GM12891 (cell line): ENCODE results near the gene WDR83. TPM values are rescaled to one million over a fixed set of nuclear protein-coding genes. Genes with fewer than 3 reads are reported as not detected.
"Not testable (repeated sequence)": the region's sequence is repeated elsewhere in the genome, so short reads cannot be mapped to it uniquely, and the experiment has no call there.

Source experiments
- DNase-seq: peaks from one replicate; pipeline ENCODE4 v3.0.0; 2011; ENCODE audit warnings: low spot score; ENCODE audit not compliant: insufficient read length
- FAIRE-seq: peaks from 2 replicates; lab custom pipeline; 2011; peaks lifted over from hg19 to GRCh38; lab: Jason Lieb, UNC
- PAX5 ChIP-seq: IDR thresholded peaks from 2 replicates; pipeline ENCODE4 v1.6.1; 2011; ENCODE audit warnings: low read length, moderate library complexity, mild to moderate bottlenecking; ENCODE audit not compliant: insufficient read depth, severe bottlenecking
- POLR2A ChIP-seq: IDR thresholded peaks from 2 replicates; pipeline ENCODE4 v1.6.1; 2011; ENCODE audit warnings: low read depth, low read length, control low read depth
- POLR2AphosphoS5 ChIP-seq: IDR thresholded peaks from 2 replicates; pipeline ENCODE4 v1.6.1; 2011; ENCODE audit warnings: low read depth, low read length, control low read depth
- POU2F2 ChIP-seq: IDR thresholded peaks from 2 replicates; pipeline ENCODE4 v1.6.1; 2011; ENCODE audit warnings: low read depth, mild to moderate bottlenecking, control low read depth, low read length, moderate library complexity
- SPI1 ChIP-seq: IDR thresholded peaks from 2 replicates; pipeline ENCODE4 v1.6.1; 2011; ENCODE audit warnings: low read depth, low read length, control low read depth
- TAF1 ChIP-seq: IDR thresholded peaks from 2 replicates; pipeline ENCODE4 v1.6.1; 2011; ENCODE audit warnings: low read depth, low read length, control low read depth
- polyA plus RNA-seq: library from polyadenylated mRNA; unstranded; fragments of >200 nt; gene quantifications from one replicate; pipeline ENCODE4 v1.2.1, GENCODE V29; 2012; ENCODE audit warnings: low read depth, missing spikeins, inconsistent platforms; ENCODE audit not compliant: missing spikeins

Gene WDR83
- polyA plus RNA-seq, result 13.0 TPM

- FAIRE-seq, result no peak
- no peak for TF ChIP-seq SPI1
- TF ChIP-seq TAF1, result peak; percentile 10; the same call in 1 of the 2 replicates
- no peak for TF ChIP-seq POU2F2
- TF ChIP-seq POLR2AphosphoS5, result peak; percentile 17; the same call in 1 of the 2 replicates
- TF ChIP-seq POLR2A, result peak; percentile 43; the same call in 1 of the 2 replicates
- no peak for TF ChIP-seq PAX5
- peak; percentile 89 for DNase-seq
Measured at GRCh38 chr19:12666265-12667048, at the start of gene WDR83, which contains the start of gene MAN2B1. TSS of gene WDR83 (plus strand) at chr19:12666807. CDS start at chr19:12669791, 2,984 bp downstream. TSS of gene MAN2B1 (minus strand) at chr19:12666742. CDS start at chr19:12666701, 41 bp downstream.

- DNase-seq (no peak), FAIRE-seq (no peak)
- TF ChIP-seq POLR2AphosphoS5 (no peak), TAF1 (no peak), POLR2A (no peak), POU2F2 (no peak), PAX5 (no peak), SPI1 (no peak)
Measured at GRCh38 chr19:12617646-12618045, 49.0 kb upstream of the WDR83 start.

GRCh38 chr19:12621253-12622024 lies 45.2 kb upstream of the WDR83 start:
- FAIRE-seq, DNase-seq: not testable (repeated sequence)

GRCh38 chr19:12623361-12624031 lies 43.1 kb upstream of the WDR83 start:
- TF ChIP-seq SPI1, result no peak
- TF ChIP-seq PAX5, result no peak
- no peak for TF ChIP-seq TAF1
- no peak for TF ChIP-seq POU2F2
- TF ChIP-seq POLR2AphosphoS5, result no peak
- TF ChIP-seq POLR2A, result no peak
- FAIRE-seq, result no peak

GRCh38 chr19:12626958-12627357 lies 39.6 kb upstream of the WDR83 start:
- no peak for FAIRE-seq

More at GRCh38 chr19:12623361-12624031, 43.1 kb upstream of the WDR83 start:
- DNase-seq, result no peak

GRCh38 chr19:12628040-12629022 lies 38.3 kb upstream of the WDR83 start:
- FAIRE-seq (no peak), DNase-seq (no peak)
- TF ChIP-seq PAX5, result no peak
- TF ChIP-seq POLR2AphosphoS5, result peak; percentile 24; the same call in 1 of the 2 replicates

More at GRCh38 chr19:12626958-12627357, 39.6 kb upstream of the WDR83 start:
- DNase-seq, result no peak
- TF ChIP-seq PAX5 (no peak), POU2F2 (no peak), POLR2A (no peak), SPI1 (no peak), TAF1 (no peak), POLR2AphosphoS5 (no peak)

GRCh38 chr19:12629215-12629614 lies 37.4 kb upstream of the WDR83 start:
- TF ChIP-seq POU2F2 (no peak), TAF1 (no peak), POLR2AphosphoS5 (no peak), PAX5 (no peak), POLR2A (no peak), SPI1 (no peak)
- FAIRE-seq (no peak), DNase-seq (no peak)

GRCh38 chr19:12636631-12637030 lies 30.0 kb upstream of the WDR83 start:
- DNase-seq (no peak), FAIRE-seq (no peak)
- TF ChIP-seq POLR2A, result no peak
- no peak for TF ChIP-seq TAF1
- no peak for TF ChIP-seq POLR2AphosphoS5
- TF ChIP-seq POU2F2, result no peak
- no peak for TF ChIP-seq SPI1
- TF ChIP-seq PAX5, result no peak

- TF ChIP-seq SPI1 (no peak), TAF1 (no peak), POU2F2 (no peak), POLR2AphosphoS5 (no peak), POLR2A (no peak), PAX5 (no peak)
- DNase-seq, result no peak
- no peak for FAIRE-seq
Measured at GRCh38 chr19:12638611-12639182, 27.9 kb upstream of the WDR83 start.
